ENCODE results near the gene SULT1A4.
"Not testable (repeated sequence)": the region's sequence is repeated elsewhere in the genome, so short reads cannot be mapped to it uniquely, and the experiment has no call there.

The SULT1A4 gene

GRCh38 chr16:29459706-29460646, at the start of gene SULT1A4:
Gene SULT1A4, plus strand, starts transcription at chr16:29459913. Its CDS starts 1,473 bp downstream, at chr16:29461386.
- FAIRE-seq = not testable (repeated sequence)

GRCh38 chr16:29423587-29423986, 36.1 kb upstream of the SULT1A4 start:
- not testable (repeated sequence) for FAIRE-seq

- not testable (repeated sequence) for FAIRE-seq
These were observed 34.3 kb upstream of the SULT1A4 start for GRCh38 chr16:29425390-29425789.

- not testable (repeated sequence) for FAIRE-seq
These were observed 6.0 kb upstream of the SULT1A4 start for GRCh38 chr16:29453754-29454153.

- peak; percentile 99 for FAIRE-seq
These were observed 5.4 kb upstream of the SULT1A4 start, which contains the start of the genes BOLA2 and SLX1B for GRCh38 chr16:29454269-29454668. Gene BOLA2, minus strand, starts transcription at chr16:29454351. Its CDS starts 98 bp downstream, at chr16:29454253. Gene SLX1B, plus strand, starts transcription at chr16:29454533.

GRCh38 chr16:29454828-29455227, 4.9 kb upstream of the SULT1A4 start:
- not testable (repeated sequence) for FAIRE-seq

- FAIRE-seq = not testable (repeated sequence)
These were observed 2.1 kb upstream of the SULT1A4 start for GRCh38 chr16:29457660-29458059.

GRCh38 chr16:29460647-29461030, 926 bp downstream of the SULT1A4 start:
- FAIRE-seq = not testable (repeated sequence)

GRCh38 chr16:29465985-29466824, 6.5 kb downstream of the SULT1A4 start:
- not testable (repeated sequence) for FAIRE-seq

GRCh38 chr16:29466904-29467303, 7.2 kb downstream of the SULT1A4 start:
- FAIRE-seq = not testable (repeated sequence)

GRCh38 chr16:29467654-29468366, 8.1 kb downstream of the SULT1A4 start:
- not testable (repeated sequence) for FAIRE-seq

GRCh38 chr16:29469660-29470059, 9.9 kb downstream of the SULT1A4 start:
- FAIRE-seq = not testable (repeated sequence)

GRCh38 chr16:29472065-29472464, 12.4 kb downstream of the SULT1A4 start:
- not testable (repeated sequence) for FAIRE-seq

GRCh38 chr16:29482276-29482675, 22.6 kb downstream of the SULT1A4 start:
- FAIRE-seq = not testable (repeated sequence)

GRCh38 chr16:29506308-29506707, 46.6 kb downstream of the SULT1A4 start, which contains the start of gene NPIPB12:
Gene NPIPB12, minus strand, starts transcription at chr16:29506408.
- not testable (repeated sequence) for FAIRE-seq

Data from endometrium (tissue), 2 donors.